K562 (cell line): ENCODE data around the gene LRRC4. TPM values are rescaled to one million over a fixed set of nuclear protein-coding genes. Genes with fewer than 3 reads are reported as not detected.

Source experiments
- HNRNPK ChIP-seq: fragments of 200-400 bp; formaldehyde crosslinking; IDR thresholded peaks from one replicate; pipeline ENCODE4 v1.6.1; 2018; ENCODE audit warnings: mild to moderate bottlenecking, low read depth, low read length; ENCODE audit not compliant: poor library complexity, severe bottlenecking
- NCOA1 ChIP-seq: fragments of 450-650 bp; IDR thresholded peaks from 2 replicates; pipeline ENCODE4 v1.6.1; 2016; ENCODE audit warnings: low read depth
- POLR2H ChIP-seq: IDR thresholded peaks from 2 replicates; pipeline ENCODE4 v1.6.1; 2016; ENCODE audit warnings: missing genetic modification characterization, low read depth, mild to moderate bottlenecking, control low read depth, missing compliant biosample characterization, moderate library complexity
- SMAD3 ChIP-seq: fragments of 450-650 bp; formaldehyde crosslinking; conservative IDR thresholded peaks from 2 replicates; pipeline ENCODE4 v1.4.0; 2020; ENCODE audit warnings: mild to moderate bottlenecking
- SNAPC5 ChIP-seq: fragments of 250-450 bp; sonication (Bioruptor Pico); IDR thresholded peaks from 2 replicates; pipeline ENCODE4 v1.8.0; 2021; ENCODE audit warnings: moderate library complexity, mild to moderate bottlenecking, inconsistent platforms
- SRSF3 ChIP-seq: fragments of 200-400 bp; formaldehyde crosslinking; IDR thresholded peaks from 2 replicates; pipeline ENCODE4 v1.6.1; 2016; ENCODE audit warnings: mild to moderate bottlenecking, low read length, moderate library complexity; ENCODE audit not compliant: insufficient read depth
- VEZF1 ChIP-seq: fragments of 200-800 bp; sonication (Bioruptor generic); IDR thresholded peaks from 2 replicates; pipeline ENCODE4 v1.6.1; 2017; ENCODE audit warnings: missing genetic modification characterization, missing compliant biosample characterization
- ZC3H8 ChIP-seq: fragments of 450-650 bp; IDR thresholded peaks from 2 replicates; pipeline ENCODE4 v1.6.1; 2017
- ZNF282 ChIP-seq: sonication (generic); formaldehyde crosslinking; IDR thresholded peaks from 2 replicates; pipeline ENCODE4 v1.8.1; 2023; ENCODE audit warnings: missing genetic modification reagents
- polyA plus RNA-seq, 8 experiments: library from polyadenylated mRNA; depleted of rRNA in 4 of 8; stranded (reverse) in 5 of 8; unstranded in 3 of 8; fragments of >200 nt; fragmentation: Nextera tagmentation in 2 of 8; fragmentation: Illumina TruSeq in 1 of 8; extraction: Ambion mirVana in 2 of 8; extraction: Trizol in 1 of 8; gene quantifications; 2 replicates each; pipeline versions ENCODE4 v1.2.1 to v1.2.3, GENCODE V29; 2011 to 2014; ENCODE audit warnings: inconsistent platforms in 1 of 8, missing spikeins in 1 of 8
- total RNA-seq, 7 experiments: library from RNA; depleted of rRNA in 6 of 7; stranded (reverse); fragments of >200 nt in 6 of 7; fragmentation: Illumina TruSeq in 2 of 7; extraction: Trizol in 2 of 7; gene quantifications; 2 replicates each; pipeline versions ENCODE4 v1.2.1 to v1.2.3, GENCODE V29; 2011 to 2021; ENCODE audit warnings: low replicate concordance in 1 of 7
- TF ChIP-seq, protein P1 (sequence below): sonication (generic); formaldehyde crosslinking; IDR thresholded peaks from 2 replicates; pipeline ENCODE4 v1.8.0; 2023; ENCODE audit warnings: mild to moderate bottlenecking, missing genetic modification reagents
- TF ChIP-seq, protein P2 (sequence below): fragments of 250-450 bp; sonication (Bioruptor Pico); IDR thresholded peaks from 2 replicates; pipeline ENCODE4 v1.5.1; 2021; ENCODE audit warnings: mild to moderate bottlenecking
- TF ChIP-seq, protein P3 (sequence below): sonication (generic); formaldehyde crosslinking; IDR thresholded peaks from 2 replicates; pipeline ENCODE4 v1.9.0; 2022; ENCODE audit warnings: mild to moderate bottlenecking, missing genetic modification reagents
- TF ChIP-seq, protein P4 (sequence below): IDR thresholded peaks from 2 replicates; pipeline ENCODE4 v1.6.1; 2012; ENCODE audit warnings: low read depth, low read length, improper control_type of control experiment, borderline replicate concordance

LRRC4 gene
- total and polyA plus RNA-seq, 9 of the 15 experiments (the other 6 are each of a cell fraction or from before 2014, with no cell fraction given), result 0.04 to 0.11 TPM; not detected in 7

DNA sequence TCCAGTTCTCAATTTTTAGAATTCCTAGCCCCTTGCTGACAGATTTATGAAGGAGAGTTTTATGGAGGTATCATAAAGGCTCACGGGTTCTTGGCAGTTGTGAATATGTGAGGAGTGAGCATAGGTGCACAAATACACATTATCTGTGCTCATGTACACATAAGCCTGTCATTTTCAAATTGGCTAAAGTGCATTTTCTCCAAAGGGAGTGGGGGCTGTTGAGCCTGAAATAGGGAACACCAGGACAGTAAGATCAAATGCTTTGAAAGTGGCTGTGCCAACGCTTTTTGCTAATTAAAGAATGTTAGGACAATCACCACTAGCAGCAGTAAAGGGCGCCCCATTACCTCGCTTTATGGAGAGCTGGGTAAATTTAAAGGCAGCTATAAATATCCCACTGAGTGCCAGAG, 8.3 kb upstream of the LRRC4 start (continued):
- TF ChIP-seq SRSF3 (no peak), ZNF282 (CRISPR knock-in tag) (no peak), SMAD3 (CRISPR knock-in tag) (no peak), HNRNPK (no peak), NCOA1 (no peak), VEZF1 (no peak), POLR2H (tag) (no peak), ZC3H8 (no peak), SNAPC5 (CRISPR knock-in tag) (no peak)
- TF ChIP-seq, protein P1, sequence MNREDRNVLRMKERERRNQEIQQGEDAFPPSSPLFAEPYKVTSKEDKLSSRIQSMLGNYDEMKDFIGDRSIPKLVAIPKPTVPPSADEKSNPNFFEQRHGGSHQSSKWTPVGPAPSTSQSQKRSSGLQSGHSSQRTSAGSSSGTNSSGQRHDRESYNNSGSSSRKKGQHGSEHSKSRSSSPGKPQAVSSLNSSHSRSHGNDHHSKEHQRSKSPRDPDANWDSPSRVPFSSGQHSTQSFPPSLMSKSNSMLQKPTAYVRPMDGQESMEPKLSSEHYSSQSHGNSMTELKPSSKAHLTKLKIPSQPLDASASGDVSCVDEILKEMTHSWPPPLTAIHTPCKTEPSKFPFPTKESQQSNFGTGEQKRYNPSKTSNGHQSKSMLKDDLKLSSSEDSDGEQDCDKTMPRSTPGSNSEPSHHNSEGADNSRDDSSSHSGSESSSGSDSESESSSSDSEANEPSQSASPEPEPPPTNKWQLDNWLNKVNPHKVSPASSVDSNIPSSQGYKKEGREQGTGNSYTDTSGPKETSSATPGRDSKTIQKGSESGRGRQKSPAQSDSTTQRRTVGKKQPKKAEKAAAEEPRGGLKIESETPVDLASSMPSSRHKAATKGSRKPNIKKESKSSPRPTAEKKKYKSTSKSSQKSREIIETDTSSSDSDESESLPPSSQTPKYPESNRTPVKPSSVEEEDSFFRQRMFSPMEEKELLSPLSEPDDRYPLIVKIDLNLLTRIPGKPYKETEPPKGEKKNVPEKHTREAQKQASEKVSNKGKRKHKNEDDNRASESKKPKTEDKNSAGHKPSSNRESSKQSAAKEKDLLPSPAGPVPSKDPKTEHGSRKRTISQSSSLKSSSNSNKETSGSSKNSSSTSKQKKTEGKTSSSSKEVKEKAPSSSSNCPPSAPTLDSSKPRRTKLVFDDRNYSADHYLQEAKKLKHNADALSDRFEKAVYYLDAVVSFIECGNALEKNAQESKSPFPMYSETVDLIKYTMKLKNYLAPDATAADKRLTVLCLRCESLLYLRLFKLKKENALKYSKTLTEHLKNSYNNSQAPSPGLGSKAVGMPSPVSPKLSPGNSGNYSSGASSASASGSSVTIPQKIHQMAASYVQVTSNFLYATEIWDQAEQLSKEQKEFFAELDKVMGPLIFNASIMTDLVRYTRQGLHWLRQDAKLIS (CRISPR knock-in tag), result no peak
- TF ChIP-seq, protein P2, sequence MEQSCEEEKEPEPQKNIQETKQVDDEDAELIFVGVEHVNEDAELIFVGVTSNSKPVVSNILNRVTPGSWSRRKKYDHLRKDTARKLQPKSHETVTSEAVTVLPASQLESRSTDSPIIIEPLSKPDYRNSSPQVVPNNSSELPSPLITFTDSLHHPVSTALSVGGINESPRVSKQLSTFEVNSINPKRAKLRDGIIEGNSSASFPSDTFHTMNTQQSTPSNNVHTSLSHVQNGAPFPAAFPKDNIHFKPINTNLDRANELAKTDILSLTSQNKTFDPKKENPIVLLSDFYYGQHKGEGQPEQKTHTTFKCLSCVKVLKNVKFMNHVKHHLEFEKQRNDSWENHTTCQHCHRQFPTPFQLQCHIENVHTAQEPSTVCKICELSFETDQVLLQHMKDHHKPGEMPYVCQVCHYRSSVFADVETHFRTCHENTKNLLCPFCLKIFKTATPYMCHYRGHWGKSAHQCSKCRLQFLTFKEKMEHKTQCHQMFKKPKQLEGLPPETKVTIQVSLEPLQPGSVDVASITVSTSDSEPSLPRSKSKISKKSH, result no peak
- TF ChIP-seq, protein P3, sequence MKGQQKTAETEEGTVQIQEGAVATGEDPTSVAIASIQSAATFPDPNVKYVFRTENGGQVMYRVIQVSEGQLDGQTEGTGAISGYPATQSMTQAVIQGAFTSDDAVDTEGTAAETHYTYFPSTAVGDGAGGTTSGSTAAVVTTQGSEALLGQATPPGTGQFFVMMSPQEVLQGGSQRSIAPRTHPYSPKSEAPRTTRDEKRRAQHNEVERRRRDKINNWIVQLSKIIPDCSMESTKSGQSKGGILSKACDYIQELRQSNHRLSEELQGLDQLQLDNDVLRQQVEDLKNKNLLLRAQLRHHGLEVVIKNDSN, result no peak
- TF ChIP-seq, protein P4, sequence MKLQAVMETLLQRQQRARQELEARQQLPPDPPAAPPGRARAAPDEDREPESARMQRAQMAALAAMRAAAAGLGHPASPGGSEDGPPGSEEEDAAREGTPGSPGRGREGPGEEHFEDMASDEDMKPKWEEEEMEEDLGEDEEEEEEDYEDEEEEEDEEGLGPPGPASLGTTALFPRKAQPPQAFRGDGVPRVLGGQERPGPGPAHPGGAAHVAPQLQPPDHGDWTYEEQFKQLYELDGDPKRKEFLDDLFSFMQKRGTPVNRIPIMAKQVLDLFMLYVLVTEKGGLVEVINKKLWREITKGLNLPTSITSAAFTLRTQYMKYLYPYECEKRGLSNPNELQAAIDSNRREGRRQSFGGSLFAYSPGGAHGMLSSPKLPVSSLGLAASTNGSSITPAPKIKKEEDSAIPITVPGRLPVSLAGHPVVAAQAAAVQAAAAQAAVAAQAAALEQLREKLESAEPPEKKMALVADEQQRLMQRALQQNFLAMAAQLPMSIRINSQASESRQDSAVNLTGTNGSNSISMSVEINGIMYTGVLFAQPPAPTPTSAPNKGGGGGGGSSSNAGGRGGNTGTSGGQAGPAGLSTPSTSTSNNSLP, result no peak
